Rectal smooth muscle tissue (tissue), 1 donor: Measurements from ENCODE around the gene PGP.

Experiments
- H3K27ac ChIP-seq: one replicate; pipeline ENCODE4 v1.7.0; 2013; ENCODE audit warnings: low read depth, low read length, inconsistent platforms
- H3K27me3 ChIP-seq: one replicate; pipeline ENCODE4 v1.7.0; 2013; ENCODE audit warnings: low read length; ENCODE audit not compliant: control insufficient read depth, insufficient read depth
- H3K36me3 ChIP-seq: one replicate; pipeline ENCODE4 v1.7.0; 2013; ENCODE audit warnings: low read length; ENCODE audit not compliant: control insufficient read depth, insufficient read depth
- H3K4me1 ChIP-seq: one replicate; pipeline ENCODE4 v1.7.0; 2013; ENCODE audit warnings: low read length; ENCODE audit not compliant: control insufficient read depth, insufficient read depth
- H3K4me3 ChIP-seq: one replicate; pipeline ENCODE4 v1.7.0; 2013; ENCODE audit warnings: low read length
- H3K9ac ChIP-seq: one replicate; pipeline ENCODE4 v1.7.0; 2013; ENCODE audit warnings: low read length

PGP gene

GRCh38 chr16:2179576-2179975 lies 35.1 kb downstream of the PGP start:
- H3K36me3 ChIP-seq: peaks cover 26% of the 10 kb centered on the region
- no peak overlapping the region for H3K4me3 ChIP-seq
- H3K4me1 ChIP-seq: no peaks in the 10 kb centered on the region
- no peaks in the 10 kb centered on the region for H3K27me3 ChIP-seq
- no peak overlapping the region for H3K9ac ChIP-seq
- H3K27ac ChIP-seq: no peak overlapping the region

DNA sequence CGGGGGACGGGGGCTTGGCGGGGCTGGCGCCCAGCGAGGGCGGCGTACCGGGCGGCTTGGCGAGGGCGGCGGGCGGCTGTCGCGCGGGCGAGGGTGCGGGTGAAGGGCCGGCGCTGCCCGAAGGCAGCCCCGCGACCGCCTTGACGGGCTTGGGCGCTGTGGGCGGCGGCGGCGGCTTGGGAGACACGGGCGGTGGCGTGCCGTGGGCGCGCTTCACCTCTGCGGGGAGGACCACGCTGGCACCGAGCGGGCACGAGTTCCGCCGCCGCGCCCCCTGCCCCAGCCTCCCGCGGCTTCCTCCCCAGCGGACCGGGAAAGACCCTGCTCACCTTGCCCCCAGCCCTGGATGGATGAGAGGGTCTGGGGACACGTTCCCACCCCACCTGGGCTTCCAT lies 35.5 kb downstream of the PGP start:
- Histone ChIP-seq H3K36me3 (peaks cover 31% of the 10 kb centered on the region), H3K9ac (no peak overlapping the region), H3K27me3 (no peaks in the 10 kb centered on the region), H3K27ac (no peak overlapping the region), H3K4me3 (no peak overlapping the region), H3K4me1 (no peaks in the 10 kb centered on the region)

- no peaks in the 10 kb centered on the region for H3K4me1 ChIP-seq
- no peak overlapping the region for H3K4me3 ChIP-seq
- no peak overlapping the region for H3K9ac ChIP-seq
- H3K27ac ChIP-seq: no peak overlapping the region
- no peaks in the 10 kb centered on the region for H3K27me3 ChIP-seq
- H3K36me3 ChIP-seq: peaks cover 34% of the 10 kb centered on the region
Measured at GRCh38 chr16:2178321-2179106, 36.1 kb downstream of the PGP start.

- Histone ChIP-seq H3K9ac (no peak overlapping the region), H3K27ac (no peak overlapping the region), H3K27me3 (no peaks in the 10 kb centered on the region), H3K4me3 (no peak overlapping the region), H3K36me3 (peaks cover 39% of the 10 kb centered on the region), H3K4me1 (no peaks in the 10 kb centered on the region)
Measured at GRCh38 chr16:2177561-2177960, 37.1 kb downstream of the PGP start.

DNA sequence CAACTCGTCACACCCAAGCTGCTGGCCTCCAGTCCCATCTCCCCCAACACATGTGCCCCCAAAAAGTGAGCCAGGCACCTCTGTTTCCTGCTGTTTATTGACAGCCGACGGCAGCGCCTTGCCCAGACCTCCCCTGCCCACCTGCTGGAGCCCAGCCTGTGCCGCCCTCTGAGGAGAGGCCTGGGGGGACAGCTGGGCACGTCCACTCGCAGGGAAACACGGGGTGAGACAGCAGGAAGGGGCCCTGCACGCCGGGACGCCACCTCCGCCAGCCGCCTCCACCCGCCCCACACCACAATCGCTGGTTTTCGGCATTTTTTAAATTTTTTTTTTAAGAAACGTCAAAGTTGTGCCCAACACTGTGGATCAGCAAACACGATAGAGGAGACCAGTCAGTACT lies 37.5 kb downstream of the PGP start:
- Histone ChIP-seq H3K27me3 (no peaks in the 10 kb centered on the region), H3K36me3 (peaks cover 39% of the 10 kb centered on the region), H3K4me3 (no peak overlapping the region), H3K4me1 (no peaks in the 10 kb centered on the region), H3K9ac (no peak overlapping the region), H3K27ac (no peak overlapping the region)

- Histone ChIP-seq H3K4me1 (no peaks in the 10 kb centered on the region), H3K9ac (no peak overlapping the region), H3K27me3 (no peaks in the 10 kb centered on the region), H3K36me3 (peaks cover 39% of the 10 kb centered on the region), H3K4me3 (no peak overlapping the region), H3K27ac (no peak overlapping the region)
Measured at GRCh38 chr16:2176047-2176446, 38.6 kb downstream of the PGP start.

- no peak overlapping the region for H3K27ac ChIP-seq
- H3K4me3 ChIP-seq: no peak overlapping the region
- peaks cover 39% of the 10 kb centered on the region for H3K36me3 ChIP-seq
- no peak overlapping the region for H3K9ac ChIP-seq
- H3K27me3 ChIP-seq: no peaks in the 10 kb centered on the region
- H3K4me1 ChIP-seq: no peaks in the 10 kb centered on the region
Measured at GRCh38 chr16:2175454-2175853, 39.2 kb downstream of the PGP start.

GRCh38 chr16:2174396-2175131 lies 40.1 kb downstream of the PGP start:
- no peak overlapping the region for H3K9ac ChIP-seq
- H3K36me3 ChIP-seq: peaks cover 39% of the 10 kb centered on the region
- no peak overlapping the region for H3K27ac ChIP-seq
- no peaks in the 10 kb centered on the region for H3K4me1 ChIP-seq
- H3K27me3 ChIP-seq: no peaks in the 10 kb centered on the region
- no peak overlapping the region for H3K4me3 ChIP-seq

DNA sequence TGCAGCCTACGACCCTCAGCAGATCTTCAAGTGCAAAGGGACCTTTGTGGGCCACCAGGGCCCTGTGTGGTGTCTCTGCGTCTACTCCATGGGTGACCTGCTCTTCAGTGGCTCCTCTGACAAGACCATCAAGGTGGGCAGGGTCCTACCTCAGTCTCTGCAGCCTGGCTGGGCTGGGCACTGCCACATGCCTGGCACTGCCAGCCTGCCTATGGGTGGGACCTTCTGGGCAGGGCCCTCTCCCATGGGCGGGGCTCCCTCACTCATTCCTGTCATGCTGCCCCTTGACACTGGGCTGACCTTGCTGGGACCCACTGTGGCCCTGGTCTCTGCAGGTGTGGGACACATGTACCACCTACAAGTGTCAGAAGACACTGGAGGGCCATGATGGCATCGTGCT lies 40.7 kb downstream of the PGP start:
- Histone ChIP-seq H3K27ac (no peak overlapping the region), H3K9ac (no peak overlapping the region), H3K4me1 (no peaks in the 10 kb centered on the region), H3K36me3 (peaks cover 39% of the 10 kb centered on the region), H3K4me3 (no peak overlapping the region), H3K27me3 (no peaks in the 10 kb centered on the region)

GRCh38 chr16:2173366-2173765 lies 41.3 kb downstream of the PGP start:
- Histone ChIP-seq H3K4me3 (no peak overlapping the region), H3K36me3 (peaks cover 41% of the 10 kb centered on the region), H3K27me3 (no peaks in the 10 kb centered on the region), H3K4me1 (no peaks in the 10 kb centered on the region), H3K9ac (no peak overlapping the region), H3K27ac (no peak overlapping the region)

DNA sequence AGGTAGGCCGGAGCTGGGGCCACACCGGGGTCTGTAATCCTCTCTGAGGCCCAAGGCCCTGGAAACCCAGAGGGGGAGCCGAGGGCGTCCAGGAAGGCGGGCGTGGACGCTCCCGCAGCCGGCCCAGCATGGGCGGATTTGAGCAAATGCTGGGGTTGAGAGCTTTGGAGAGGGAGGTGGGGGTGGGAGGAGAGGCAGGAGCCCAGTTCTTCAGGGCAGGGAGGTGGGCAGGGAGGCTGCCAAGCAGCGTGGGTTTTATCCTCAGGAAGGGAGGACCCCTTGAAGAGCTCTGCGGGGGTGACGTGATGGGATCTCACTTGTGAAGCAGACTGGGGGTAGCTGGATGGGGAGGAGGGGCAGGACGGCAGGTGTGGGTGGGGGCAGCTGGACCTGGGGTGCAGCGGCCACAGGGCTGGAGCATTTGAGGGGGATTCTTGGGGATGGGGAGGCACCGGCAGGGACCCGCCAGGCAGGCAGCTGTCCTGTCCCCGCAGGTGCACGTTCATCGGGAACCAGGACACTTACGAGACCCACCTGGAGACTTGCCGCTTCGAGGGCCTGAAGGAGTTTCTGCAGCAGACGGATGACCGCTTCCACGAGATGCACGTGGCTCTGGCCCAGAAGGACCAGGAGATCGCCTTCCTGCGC lies 41.8 kb downstream of the PGP start:
- H3K9ac ChIP-seq: no peak overlapping the region
- H3K27ac ChIP-seq: no peak overlapping the region
- no peaks in the 10 kb centered on the region for H3K4me1 ChIP-seq
- no peaks in the 10 kb centered on the region for H3K27me3 ChIP-seq
- no peak overlapping the region for H3K4me3 ChIP-seq
- H3K36me3 ChIP-seq: peaks cover 44% of the 10 kb centered on the region

DNA sequence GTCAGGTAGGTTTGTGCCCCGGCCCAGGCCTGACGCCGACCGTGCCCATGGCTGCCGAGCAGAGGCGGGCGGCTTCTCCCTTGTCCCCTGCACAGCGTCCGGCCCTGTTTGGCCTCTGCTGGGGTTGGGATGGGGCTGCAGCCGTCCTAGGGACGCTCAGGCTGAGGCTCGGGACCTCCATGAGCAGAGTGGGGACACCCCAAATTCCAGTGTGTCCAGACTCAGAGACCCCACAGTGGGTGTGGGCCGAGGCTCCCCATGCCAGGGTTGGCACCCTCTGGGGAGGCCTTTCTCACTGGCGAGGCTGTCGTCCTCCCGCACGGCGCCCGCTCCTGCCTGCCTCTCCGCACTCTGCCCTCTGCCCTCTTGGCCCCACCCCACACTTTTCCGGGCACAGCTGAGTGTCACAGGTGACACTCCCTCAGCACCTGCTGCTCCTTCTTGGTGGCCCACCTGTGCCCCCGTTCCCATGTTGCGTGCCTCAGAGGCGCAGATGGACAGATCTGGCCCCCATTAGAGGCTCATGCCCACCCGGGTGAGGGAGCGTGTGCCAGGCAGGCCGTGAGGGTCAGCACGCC lies 43.0 kb downstream of the PGP start:
- Histone ChIP-seq H3K9ac (no peak overlapping the region), H3K27ac (no peak overlapping the region), H3K4me3 (no peak overlapping the region), H3K27me3 (no peaks in the 10 kb centered on the region), H3K4me1 (no peaks in the 10 kb centered on the region), H3K36me3 (peaks cover 36% of the 10 kb centered on the region)
